Testis (tissue), 2 donors: ENCODE results near the gene SELENOI.

Experiments
- POLR2A ChIP-seq: fragments of 450-650 bp; IDR thresholded peaks from one replicate; pipeline ENCODE4 v1.6.1; 2017; ENCODE audit warnings: antibody characterized with exemption, mild to moderate bottlenecking, moderate library complexity
- TF ChIP-seq, protein P1 (sequence below), 3 experiments: fragments of 450-650 bp in 2 of 3; fragments of 200-600 bp in 1 of 3; sonication (generic) in 1 of 3; IDR thresholded peaks; one replicate each; pipeline ENCODE4 v1.5.1; 2016 to 2019; ENCODE audit warnings: antibody characterized with exemption in 3 of 3, mild to moderate bottlenecking in 2 of 3, moderate library complexity in 1 of 3

DNA sequence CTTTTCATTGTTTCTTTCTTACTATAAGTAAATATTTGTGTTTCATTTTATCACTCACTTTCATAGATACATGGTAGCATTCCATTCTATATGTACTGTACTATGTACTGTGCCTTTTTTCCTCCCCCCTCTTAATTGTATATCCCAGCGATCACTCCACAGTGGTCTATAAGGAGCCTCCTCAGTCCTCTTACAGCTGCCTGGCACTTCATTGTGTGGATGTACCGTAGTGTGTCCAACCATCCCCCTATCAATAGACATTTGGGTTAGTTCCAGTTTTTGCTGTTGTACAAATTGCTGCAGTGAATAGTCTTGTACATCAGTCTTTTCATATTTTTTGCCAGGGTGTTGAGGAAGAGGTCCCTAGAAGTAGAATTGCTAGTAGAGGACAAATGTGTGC lies 34.3 kb downstream of the SELENOI start:
- TF ChIP-seq, protein P1, sequence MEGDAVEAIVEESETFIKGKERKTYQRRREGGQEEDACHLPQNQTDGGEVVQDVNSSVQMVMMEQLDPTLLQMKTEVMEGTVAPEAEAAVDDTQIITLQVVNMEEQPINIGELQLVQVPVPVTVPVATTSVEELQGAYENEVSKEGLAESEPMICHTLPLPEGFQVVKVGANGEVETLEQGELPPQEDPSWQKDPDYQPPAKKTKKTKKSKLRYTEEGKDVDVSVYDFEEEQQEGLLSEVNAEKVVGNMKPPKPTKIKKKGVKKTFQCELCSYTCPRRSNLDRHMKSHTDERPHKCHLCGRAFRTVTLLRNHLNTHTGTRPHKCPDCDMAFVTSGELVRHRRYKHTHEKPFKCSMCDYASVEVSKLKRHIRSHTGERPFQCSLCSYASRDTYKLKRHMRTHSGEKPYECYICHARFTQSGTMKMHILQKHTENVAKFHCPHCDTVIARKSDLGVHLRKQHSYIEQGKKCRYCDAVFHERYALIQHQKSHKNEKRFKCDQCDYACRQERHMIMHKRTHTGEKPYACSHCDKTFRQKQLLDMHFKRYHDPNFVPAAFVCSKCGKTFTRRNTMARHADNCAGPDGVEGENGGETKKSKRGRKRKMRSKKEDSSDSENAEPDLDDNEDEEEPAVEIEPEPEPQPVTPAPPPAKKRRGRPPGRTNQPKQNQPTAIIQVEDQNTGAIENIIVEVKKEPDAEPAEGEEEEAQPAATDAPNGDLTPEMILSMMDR (IDR thresholded peaks at IDR 0.05) = no peak
- no peak for TF ChIP-seq POLR2A
